ENCODE data around the gene CYP39A1. TPM values are rescaled to one million over a fixed set of nuclear protein-coding genes. Genes with fewer than 3 reads are reported as not detected.

The CYP39A1 gene
- total and polyA plus RNA-seq, 2 of the 13 experiments (the other 11 are each of a cell fraction or from before 2014, with no cell fraction given), result 0.13 TPM; not detected in 1

GRCh38 chr6:46539866-46540265 is 112.8 kb downstream of the CYP39A1 start:
- H3K9ac ChIP-seq (ENCODE audit: insufficient read depth, low read depth, low read length), result no peak overlapping the region
- H3K79me2 ChIP-seq (ENCODE audit: insufficient read depth, low read length), result no peaks in the 10 kb centered on the region
- no TSS peak for BruUV-seq (replicated peaks)
- no peak for DNase-seq (ENCODE audit: low spot score)
- no peak overlapping the region for H3K27ac ChIP-seq (ENCODE audit: extremely low read length, insufficient read depth, low read length)
- ChIA-PET POLR2A (no interaction called here), CTCF (ENCODE audit: low intra/inter-chr PET ratio, low total read pairs) (no interaction called here)
- peaks cover 7% of the 10 kb centered on the region; the same call in 1 of the 2 replicates for H3K9me3 ChIP-seq (ENCODE audit: low read length)
- no peak overlapping the region for H2AFZ ChIP-seq (ENCODE audit: low read length)
- H3K4me3 ChIP-seq (replicated peaks in 1 of 3; ENCODE audit: insufficient read depth in 1 of 3, low read depth in 2 of 3, low read length in 3 of 3), result no peak overlapping the region
- TF ChIP-seq MYNN (CRISPR knock-in tag; IDR thresholded peaks at IDR 0.05; ENCODE audit: low read depth), result no peak
- no peak for TF ChIP-seq BRCA1 (CRISPR knock-in tag; IDR thresholded peaks at IDR 0.05)
- no peak for TF ChIP-seq SUZ12 (IDR thresholded peaks at IDR 0.05; ENCODE audit: low read depth, low read length)
- no peak for TF ChIP-seq RBM22 (optimal IDR thresholded peaks at IDR 0.05; ENCODE audit: low read length)
- TF ChIP-seq ZNF766 (CRISPR knock-in tag; IDR thresholded peaks at IDR 0.05; ENCODE audit: borderline replicate concordance), result no peak
- no peak for TF ChIP-seq REL (CRISPR knock-in tag; conservative IDR thresholded peaks at IDR 0.05)
- no peak for TF ChIP-seq TP53 (CRISPR knock-in tag; conservative IDR thresholded peaks at IDR 0.05)
- no peak for TF ChIP-seq NR1H2 (CRISPR knock-in tag; IDR thresholded peaks at IDR 0.05; ENCODE audit: borderline replicate concordance, low read depth)
- TF ChIP-seq ETV6 (CRISPR knock-in tag; conservative IDR thresholded peaks at IDR 0.05), result no peak
- TF ChIP-seq NFE2L1 (CRISPR knock-in tag; IDR thresholded peaks at IDR 0.05; ENCODE audit: borderline replicate concordance), result no peak
- TF ChIP-seq ZNF574 (CRISPR knock-in tag; IDR thresholded peaks at IDR 0.05), result no peak
- TF ChIP-seq ZNF335 (CRISPR knock-in tag; IDR thresholded peaks at IDR 0.05), result no peak
- TF ChIP-seq SCMH1 (CRISPR knock-in tag; IDR thresholded peaks at IDR 0.05; ENCODE audit: borderline replicate concordance), result no peak
- no peak for TF ChIP-seq KLF11 (CRISPR knock-in tag; IDR thresholded peaks at IDR 0.05)
- no peak for TF ChIP-seq ZNF432 (CRISPR knock-in tag; IDR thresholded peaks at IDR 0.05; ENCODE audit: borderline replicate concordance)
- no peak for TF ChIP-seq ZFP90 (CRISPR knock-in tag; IDR thresholded peaks at IDR 0.05; ENCODE audit: borderline replicate concordance)
- FAIRE-seq, result no peak
- no peaks in the 10 kb centered on the region for H3K4me1 ChIP-seq (ENCODE audit: insufficient read depth, low read length)
- in situ Hi-C loops (cut with HindIII; ENCODE audit: extremely low pct_ligation_motif_present, low pct_unique_long_range_greater_than_20kb), result no loop called here
- H3K4me2 ChIP-seq (ENCODE audit: low read depth, low read length), result no peak overlapping the region
- no peaks in the 10 kb centered on the region for H4K20me1 ChIP-seq (ENCODE audit: insufficient read depth, low read length)
- WGBS (ENCODE audit: low lambda C conversion rate), result 19% methylated on average over 2 of the region's 2 CpGs
- intact Hi-C loops (cut with micrococcal nuclease; ENCODE audit: unreplicated experiment), result no loop called here
- H3K27me3 ChIP-seq (ENCODE audit: control insufficient read depth in 1 of 2, insufficient read depth in 2 of 2, low read length in 2 of 2), result no peaks in the 10 kb centered on the region
- no peaks in the 10 kb centered on the region for H3K36me3 ChIP-seq (replicated peaks in 1 of 2; ENCODE audit: control insufficient read depth in 1 of 2, insufficient read depth in 2 of 2, low read length in 2 of 2)
- no peak for ATAC-seq

All from HepG2 (cell line).